ENCODE data around the gene ITGA2.

ITGA2 gene

GRCh38 chr5:53069626-53070025 lies 80.5 kb downstream of the ITGA2 start:
- peak; percentile 93 for DNase-seq (ENCODE audit: low read depth)
- TF ChIP-seq CTCF (conservative IDR thresholded peaks at IDR 0.05; ENCODE audit: control insufficient read depth, insufficient read depth, low read depth, low read length) = no peak
- H3K4me3 ChIP-seq (ENCODE audit: control insufficient read depth, low read depth, low read length) = no peak overlapping the region

- no peak for DNase-seq (ENCODE audit: low read depth)
- H3K4me3 ChIP-seq (ENCODE audit: control insufficient read depth, low read depth, low read length) = no peak overlapping the region
- TF ChIP-seq CTCF (conservative IDR thresholded peaks at IDR 0.05; ENCODE audit: control insufficient read depth, insufficient read depth, low read depth, low read length) = no peak
Measured at GRCh38 chr5:53071298-53071697, 82.1 kb downstream of the ITGA2 start.

GRCh38 chr5:53071738-53072137 lies 82.6 kb downstream of the ITGA2 start:
- no peak overlapping the region for H3K4me3 ChIP-seq (ENCODE audit: control insufficient read depth, low read depth, low read length)
- TF ChIP-seq CTCF (conservative IDR thresholded peaks at IDR 0.05; ENCODE audit: control insufficient read depth, insufficient read depth, low read depth, low read length) = peak; percentile 40
- peak; percentile 77 for DNase-seq (ENCODE audit: low read depth)

GRCh38 chr5:53073348-53073747 lies 84.2 kb downstream of the ITGA2 start:
- no peak overlapping the region for H3K4me3 ChIP-seq (ENCODE audit: control insufficient read depth, low read depth, low read length)
- DNase-seq (ENCODE audit: low read depth) = peak; percentile 61
- no peak for TF ChIP-seq CTCF (conservative IDR thresholded peaks at IDR 0.05; ENCODE audit: control insufficient read depth, insufficient read depth, low read depth, low read length)

GRCh38 chr5:53076014-53076583 lies 86.9 kb downstream of the ITGA2 start:
- TF ChIP-seq CTCF (conservative IDR thresholded peaks at IDR 0.05; ENCODE audit: control insufficient read depth, insufficient read depth, low read depth, low read length) = no peak
- DNase-seq (ENCODE audit: low read depth) = no peak
- no peak overlapping the region for H3K4me3 ChIP-seq (ENCODE audit: control insufficient read depth, low read depth, low read length)

GRCh38 chr5:53080271-53080670 lies 91.1 kb downstream of the ITGA2 start:
- DNase-seq (ENCODE audit: low read depth) = no peak
- no peak overlapping the region for H3K4me3 ChIP-seq (ENCODE audit: control insufficient read depth, low read depth, low read length)
- TF ChIP-seq CTCF (conservative IDR thresholded peaks at IDR 0.05; ENCODE audit: control insufficient read depth, insufficient read depth, low read depth, low read length) = no peak

GRCh38 chr5:53083927-53084326 lies 94.8 kb downstream of the ITGA2 start:
- DNase-seq (ENCODE audit: low read depth) = no peak
- TF ChIP-seq CTCF (conservative IDR thresholded peaks at IDR 0.05; ENCODE audit: control insufficient read depth, insufficient read depth, low read depth, low read length) = no peak
- H3K4me3 ChIP-seq (ENCODE audit: control insufficient read depth, low read depth, low read length) = no peak overlapping the region
